Measurements from ENCODE around the gene EPHA7. TPM values are rescaled to one million over a fixed set of nuclear protein-coding genes. Genes with fewer than 3 reads are reported as not detected.

Gene EPHA7
- 1 to 10 TPM in 1 of 4 donors, under 1 TPM in 3; 0.60 to 1.3 (median 0.72) TPM for total RNA-seq

DNA sequence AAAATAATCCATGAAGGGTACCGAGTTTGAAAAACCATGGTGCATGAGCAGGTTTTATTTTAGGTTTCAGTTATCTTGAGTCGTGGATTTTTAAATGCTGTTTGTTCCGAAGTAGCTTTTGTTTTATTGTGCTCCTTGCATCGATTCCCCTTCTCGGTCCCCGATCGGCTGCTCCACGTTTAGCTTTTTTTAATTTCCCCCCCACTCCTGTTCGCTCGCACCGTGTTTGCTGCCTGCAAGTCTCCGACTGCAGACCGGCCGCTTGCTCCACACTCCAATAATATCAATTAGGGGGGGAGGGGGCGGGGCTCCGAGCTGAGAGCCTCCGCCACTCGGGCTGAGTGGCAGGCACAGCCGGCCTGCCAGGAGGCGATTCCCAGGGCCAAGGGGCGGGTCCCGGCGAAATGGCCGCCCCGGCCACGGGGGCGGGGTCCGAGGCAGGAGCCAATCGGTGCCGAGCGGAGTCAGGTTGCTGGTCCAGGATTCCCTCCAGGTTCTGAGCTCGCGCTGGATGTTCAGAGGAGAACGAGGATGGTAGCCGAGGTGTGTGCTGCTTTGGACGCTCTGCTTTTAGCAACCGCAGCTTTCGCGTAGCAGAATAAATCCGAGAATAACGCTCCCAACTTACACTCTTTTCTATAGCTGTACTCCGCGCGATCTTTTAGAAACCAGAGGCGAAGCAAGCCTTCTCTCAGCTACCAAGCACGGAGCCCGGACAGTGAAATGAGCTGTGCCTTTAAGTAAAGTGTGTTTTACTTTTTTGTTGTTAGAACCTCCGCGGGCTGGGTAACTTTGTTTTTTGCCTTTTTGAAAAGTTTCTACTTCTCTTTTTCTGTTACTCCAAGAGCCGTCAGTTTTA is at the start of gene EPHA7:
EPHA7 (minus strand) TSS at position 256 of the 859 bp plus-strand sequence; CDS start at position 38, 218 bp downstream.
- Histone ChIP-seq H3K27ac (no peak within 1 kb of the TSS), H3K9me3 (no peaks in the 10 kb centered on the region), H3K27me3 (peaks cover 74% of the 10 kb centered on the region), H3K36me3 (no peaks in the 10 kb centered on the region), H3K4me3 (peak within 1 kb of the TSS; percentile 59), H3K4me1 (peaks cover 40% of the 10 kb centered on the region)
- WGBS = under 1% methylated on average over 50 of the region's 50 CpGs
- DNase-seq (ENCODE audit: low spot score in 2 of 2) = peak; percentile 87 to 89
- TF ChIP-seq POLR2AphosphoS5 (IDR thresholded peaks at IDR 0.05) = no peak
- no peak for TF ChIP-seq EP300 (IDR thresholded peaks at IDR 0.05)
- TF ChIP-seq POLR2A (IDR thresholded peaks at IDR 0.05) = no peak
- TF ChIP-seq, protein P1, sequence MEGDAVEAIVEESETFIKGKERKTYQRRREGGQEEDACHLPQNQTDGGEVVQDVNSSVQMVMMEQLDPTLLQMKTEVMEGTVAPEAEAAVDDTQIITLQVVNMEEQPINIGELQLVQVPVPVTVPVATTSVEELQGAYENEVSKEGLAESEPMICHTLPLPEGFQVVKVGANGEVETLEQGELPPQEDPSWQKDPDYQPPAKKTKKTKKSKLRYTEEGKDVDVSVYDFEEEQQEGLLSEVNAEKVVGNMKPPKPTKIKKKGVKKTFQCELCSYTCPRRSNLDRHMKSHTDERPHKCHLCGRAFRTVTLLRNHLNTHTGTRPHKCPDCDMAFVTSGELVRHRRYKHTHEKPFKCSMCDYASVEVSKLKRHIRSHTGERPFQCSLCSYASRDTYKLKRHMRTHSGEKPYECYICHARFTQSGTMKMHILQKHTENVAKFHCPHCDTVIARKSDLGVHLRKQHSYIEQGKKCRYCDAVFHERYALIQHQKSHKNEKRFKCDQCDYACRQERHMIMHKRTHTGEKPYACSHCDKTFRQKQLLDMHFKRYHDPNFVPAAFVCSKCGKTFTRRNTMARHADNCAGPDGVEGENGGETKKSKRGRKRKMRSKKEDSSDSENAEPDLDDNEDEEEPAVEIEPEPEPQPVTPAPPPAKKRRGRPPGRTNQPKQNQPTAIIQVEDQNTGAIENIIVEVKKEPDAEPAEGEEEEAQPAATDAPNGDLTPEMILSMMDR (IDR thresholded peaks at IDR 0.05) = no peak

DNA sequence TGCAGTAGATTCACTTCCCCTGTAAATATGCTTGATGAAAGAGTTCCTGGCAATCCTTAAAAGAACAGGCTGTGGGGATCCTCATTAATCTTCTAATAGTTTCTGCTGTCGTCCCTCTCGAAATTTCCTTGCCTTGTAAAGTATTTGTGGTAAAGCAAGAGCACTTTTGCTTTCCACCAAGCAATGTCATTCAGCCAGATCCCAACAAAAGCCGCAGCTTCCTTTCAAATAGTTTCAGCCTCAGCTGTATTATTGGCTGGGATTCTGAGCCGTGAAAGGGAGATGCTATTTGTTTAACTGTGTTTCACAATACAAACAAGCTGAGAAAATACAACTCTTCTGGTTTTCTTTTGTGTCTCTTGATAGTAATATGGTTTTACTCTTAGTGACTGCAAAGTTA is 48.9 kb upstream of the EPHA7 start:
- Histone ChIP-seq H3K4me3 (no peak overlapping the region), H3K27me3 (no peaks in the 10 kb centered on the region), H3K36me3 (no peaks in the 10 kb centered on the region), H3K27ac (no peak overlapping the region), H3K4me1 (no peaks in the 10 kb centered on the region), H3K9me3 (no peaks in the 10 kb centered on the region)
- WGBS = 9% methylated on average over 4 of the region's 4 CpGs
- no peak for DNase-seq (ENCODE audit: low spot score in 2 of 2)
- TF ChIP-seq EP300 (IDR thresholded peaks at IDR 0.05) = no peak
- TF ChIP-seq POLR2AphosphoS5 (IDR thresholded peaks at IDR 0.05) = no peak
- TF ChIP-seq POLR2A (IDR thresholded peaks at IDR 0.05) = no peak
- TF ChIP-seq, protein P1 (IDR thresholded peaks at IDR 0.05) = no peak

DNA sequence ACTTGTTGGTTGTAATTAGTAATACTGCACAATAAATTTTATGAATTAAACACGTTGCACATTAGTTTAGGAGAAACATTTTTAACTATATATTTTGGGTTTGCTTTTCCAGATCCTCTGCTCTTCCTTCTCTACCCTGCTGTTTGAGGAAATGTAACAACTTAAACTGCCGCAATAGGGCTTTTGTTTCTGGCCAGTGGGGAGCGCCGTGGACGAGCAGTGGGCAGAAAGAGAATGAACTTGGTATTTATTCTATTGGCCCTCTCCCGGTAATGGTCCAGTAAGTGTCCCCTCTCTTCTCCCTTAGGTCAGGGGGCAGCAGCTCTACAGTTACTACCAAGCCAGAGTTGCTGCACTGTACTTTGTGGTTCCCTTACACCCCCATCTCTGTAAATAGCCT is 35.2 kb upstream of the EPHA7 start:
- no peak for DNase-seq (ENCODE audit: low spot score in 2 of 2)
- TF ChIP-seq POLR2AphosphoS5 (IDR thresholded peaks at IDR 0.05) (no peak), POLR2A (IDR thresholded peaks at IDR 0.05) (no peak), EP300 (IDR thresholded peaks at IDR 0.05) (no peak)
- TF ChIP-seq, protein P1 (IDR thresholded peaks at IDR 0.05) = no peak
- H3K4me1 ChIP-seq = no peaks in the 10 kb centered on the region
- no peaks in the 10 kb centered on the region for H3K36me3 ChIP-seq
- WGBS = 78% methylated on average over 6 of the region's 6 CpGs
- no peaks in the 10 kb centered on the region for H3K9me3 ChIP-seq
- H3K27ac ChIP-seq = no peak overlapping the region
- H3K27me3 ChIP-seq = no peaks in the 10 kb centered on the region
- no peak overlapping the region for H3K4me3 ChIP-seq

DNA sequence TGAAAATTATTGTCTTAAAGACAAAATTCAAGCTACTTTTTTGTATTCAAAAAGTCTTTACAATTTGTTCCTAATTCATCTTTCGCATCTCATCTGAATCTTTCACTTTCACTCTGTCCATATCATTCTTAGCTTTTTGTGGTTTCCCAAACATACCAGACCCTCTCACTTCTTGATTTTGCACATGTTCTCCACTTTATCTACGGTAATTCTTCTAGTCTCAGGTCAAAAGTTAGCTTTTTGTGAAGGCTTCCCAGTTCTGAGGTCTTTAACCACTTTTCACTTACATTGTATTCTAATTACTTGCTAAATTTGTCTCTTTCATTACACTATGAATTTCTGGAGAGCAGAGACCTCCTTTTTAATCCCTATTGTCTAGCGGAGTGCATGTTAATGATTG is 34.6 kb upstream of the EPHA7 start:
- Histone ChIP-seq H3K4me1 (no peaks in the 10 kb centered on the region), H3K9me3 (no peaks in the 10 kb centered on the region), H3K36me3 (no peaks in the 10 kb centered on the region), H3K27ac (no peak overlapping the region), H3K27me3 (no peaks in the 10 kb centered on the region), H3K4me3 (no peak overlapping the region)
- TF ChIP-seq POLR2AphosphoS5 (IDR thresholded peaks at IDR 0.05) (no peak), POLR2A (IDR thresholded peaks at IDR 0.05) (no peak), EP300 (IDR thresholded peaks at IDR 0.05) (no peak)
- TF ChIP-seq, protein P1 (IDR thresholded peaks at IDR 0.05) = no peak
- no peak for DNase-seq (ENCODE audit: low spot score in 2 of 2)
- 84% methylated on average over 3 of the region's 3 CpGs for WGBS

DNA sequence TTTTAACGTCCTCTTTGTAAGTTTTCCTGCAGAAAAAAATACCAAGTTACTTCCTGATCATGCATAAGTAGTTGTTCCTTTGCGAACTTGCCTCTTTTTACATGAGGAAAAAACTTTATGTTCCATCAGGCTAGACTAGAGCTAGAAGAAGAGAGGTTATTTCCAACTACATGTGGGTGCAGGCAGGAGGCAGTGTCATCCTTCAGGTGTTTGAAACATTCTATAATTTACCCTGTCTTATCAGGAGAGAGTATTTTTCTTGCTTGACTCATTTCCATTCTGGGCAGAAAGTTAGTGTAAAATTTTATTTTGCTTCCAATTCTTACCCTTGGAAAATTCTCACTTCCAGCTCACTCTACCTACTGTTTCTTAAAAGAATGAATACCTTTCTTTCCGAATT is 28.5 kb upstream of the EPHA7 start:
- TF ChIP-seq POLR2AphosphoS5 (IDR thresholded peaks at IDR 0.05) (no peak), EP300 (IDR thresholded peaks at IDR 0.05) (no peak), POLR2A (IDR thresholded peaks at IDR 0.05) (no peak)
- TF ChIP-seq, protein P1 (IDR thresholded peaks at IDR 0.05) = no peak
- no peaks in the 10 kb centered on the region for H3K36me3 ChIP-seq
- H3K27me3 ChIP-seq = no peaks in the 10 kb centered on the region
- no peak overlapping the region for H3K4me3 ChIP-seq
- H3K9me3 ChIP-seq = no peaks in the 10 kb centered on the region
- 60% methylated on average over 3 of the region's 3 CpGs for WGBS
- H3K4me1 ChIP-seq = no peaks in the 10 kb centered on the region
- DNase-seq (ENCODE audit: low spot score in 2 of 2) = no peak
- no peak overlapping the region for H3K27ac ChIP-seq
